Natural killer cell treated with Interleukin-12 subunit alpha and Interleukin-12 subunit beta and Interleukin-15 and Interleukin-18, amount 100 ng/mL, for 72 hours (primary cell): ENCODE measurements around the gene LSP1. TPM values are rescaled to one million over a fixed set of nuclear protein-coding genes. Genes with fewer than 3 reads are reported as not detected.

ENCODE experiments used
- ATAC-seq, 2 donors: fragments of 150-1000 bp; cut with Tn5 transposase in 1 of 2; sonication (Bioruptor Pico), chemical (Tn5 transposase) in 1 of 2; 2 replicates each; pipeline ENCODE4 v1.10.0; 2021
- DNase-seq: peaks from one replicate; pipeline ENCODE4 v3.0.0; 2022; ENCODE audit warnings: low spot score
- H3K27ac Mint-ChIP-seq, 2 donors: 1 replicate in 1 of 2; 2 replicates in 1 of 2; pipeline ENCODE4 v1.8.0; 2022; ENCODE audit warnings: mixed read lengths in 2 of 2, mild to moderate bottlenecking in 1 of 2, moderate library complexity in 1 of 2
- H3K27me3 Mint-ChIP-seq, 2 donors: 1 replicate in 1 of 2; 2 replicates in 1 of 2; pipeline ENCODE4 v1.8.0; 2022; ENCODE audit warnings: mixed read lengths in 2 of 2
- H3K36me3 Mint-ChIP-seq: one replicate; pipeline ENCODE4 v1.8.0; 2022; ENCODE audit warnings: mixed read lengths
- H3K4me1 Mint-ChIP-seq, 2 donors: 1 replicate in 1 of 2; 2 replicates in 1 of 2; pipeline ENCODE4 v1.8.0; 2022; ENCODE audit warnings: low read depth in 2 of 2, mixed read lengths in 2 of 2, mild to moderate bottlenecking in 1 of 2
- H3K4me3 Mint-ChIP-seq: one replicate; pipeline ENCODE4 v1.8.0; 2022; ENCODE audit warnings: mixed read lengths
- H3K9me3 Mint-ChIP-seq: 2 replicates; pipeline ENCODE4 v1.8.0; 2022; ENCODE audit warnings: mixed read lengths
- total RNA-seq, 2 donors: library from RNA; stranded (reverse); gene quantifications; one replicate each; pipeline ENCODE4 v1.2.3, GENCODE V29; 2022

Gene LSP1
- total RNA-seq, 2 donors from 2014 or later: 240 to 358 TPM

- Mint-ChIP-seq H3K9me3 (no peaks in the 10 kb centered on the region), H3K4me1 (peaks cover 0 to 5% of the 10 kb centered on the region in 2 donors), H3K36me3 (no peaks in the 10 kb centered on the region), H3K4me3 (no peak overlapping the region), H3K27ac (no peak overlapping the region), H3K27me3 (no peaks in the 10 kb centered on the region)
- ATAC-seq (peak; percentile 85 to 86), DNase-seq (peak; percentile 82)
These were observed 15.5 kb upstream of the LSP1 start for GRCh38 chr11:1837171-1838076.

DNA sequence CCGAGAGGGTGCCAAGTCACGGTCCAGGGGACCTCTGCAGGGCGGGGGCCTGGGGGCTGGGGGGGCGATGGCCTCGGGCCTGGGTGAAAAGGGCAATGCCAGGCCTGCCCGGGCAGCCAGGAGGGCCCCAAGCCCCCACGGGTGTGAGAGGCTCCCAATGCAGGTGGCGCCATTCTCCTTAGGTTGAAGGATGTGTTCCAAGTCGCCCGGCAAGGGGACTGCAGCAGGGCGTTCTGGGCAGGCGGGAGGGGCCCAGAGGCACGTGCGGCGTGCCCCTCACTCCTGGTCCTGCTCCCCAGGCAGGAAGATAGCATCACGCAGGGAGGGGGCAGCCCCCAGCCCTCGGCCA lies 14.8 kb upstream of the LSP1 start:
- H3K4me1 Mint-ChIP-seq: peaks cover 0 to 5% of the 10 kb centered on the region in 2 donors
- no peaks in the 10 kb centered on the region for H3K9me3 Mint-ChIP-seq
- no peak for DNase-seq
- no peaks in the 10 kb centered on the region for H3K27me3 Mint-ChIP-seq
- H3K36me3 Mint-ChIP-seq: no peaks in the 10 kb centered on the region
- no peak overlapping the region for H3K27ac Mint-ChIP-seq
- ATAC-seq: no peak
- no peak overlapping the region for H3K4me3 Mint-ChIP-seq

GRCh38 chr11:1838426-1839144 lies 14.3 kb upstream of the LSP1 start, which contains the start of gene TNNI2:
Gene TNNI2 (plus strand): TSS chr11:1838981. CDS start chr11:1839697, 716 bp downstream.
- ATAC-seq: no peak
- peak; percentile 44 for DNase-seq
- Mint-ChIP-seq H3K4me3 (no peak within 1 kb of the TSS), H3K4me1 (peaks cover 4 to 8% of the 10 kb centered on the region in 2 donors), H3K27ac (peak within 1 kb of the TSS in 1 of 2 donors; percentile 48), H3K27me3 (no peaks in the 10 kb centered on the region), H3K9me3 (no peaks in the 10 kb centered on the region), H3K36me3 (no peaks in the 10 kb centered on the region)

- ATAC-seq (no peak), DNase-seq (no peak)
- H3K36me3 Mint-ChIP-seq: no peaks in the 10 kb centered on the region
- peaks cover 9 to 15% of the 10 kb centered on the region in 2 donors for H3K4me1 Mint-ChIP-seq
- H3K9me3 Mint-ChIP-seq: no peaks in the 10 kb centered on the region
- H3K27me3 Mint-ChIP-seq: no peaks in the 10 kb centered on the region
- peak overlapping the region in 1 of 2 donors; percentile 48 for H3K27ac Mint-ChIP-seq
- no peak overlapping the region for H3K4me3 Mint-ChIP-seq
These were observed 13.5 kb upstream of the LSP1 start for GRCh38 chr11:1839204-1839923.

DNA sequence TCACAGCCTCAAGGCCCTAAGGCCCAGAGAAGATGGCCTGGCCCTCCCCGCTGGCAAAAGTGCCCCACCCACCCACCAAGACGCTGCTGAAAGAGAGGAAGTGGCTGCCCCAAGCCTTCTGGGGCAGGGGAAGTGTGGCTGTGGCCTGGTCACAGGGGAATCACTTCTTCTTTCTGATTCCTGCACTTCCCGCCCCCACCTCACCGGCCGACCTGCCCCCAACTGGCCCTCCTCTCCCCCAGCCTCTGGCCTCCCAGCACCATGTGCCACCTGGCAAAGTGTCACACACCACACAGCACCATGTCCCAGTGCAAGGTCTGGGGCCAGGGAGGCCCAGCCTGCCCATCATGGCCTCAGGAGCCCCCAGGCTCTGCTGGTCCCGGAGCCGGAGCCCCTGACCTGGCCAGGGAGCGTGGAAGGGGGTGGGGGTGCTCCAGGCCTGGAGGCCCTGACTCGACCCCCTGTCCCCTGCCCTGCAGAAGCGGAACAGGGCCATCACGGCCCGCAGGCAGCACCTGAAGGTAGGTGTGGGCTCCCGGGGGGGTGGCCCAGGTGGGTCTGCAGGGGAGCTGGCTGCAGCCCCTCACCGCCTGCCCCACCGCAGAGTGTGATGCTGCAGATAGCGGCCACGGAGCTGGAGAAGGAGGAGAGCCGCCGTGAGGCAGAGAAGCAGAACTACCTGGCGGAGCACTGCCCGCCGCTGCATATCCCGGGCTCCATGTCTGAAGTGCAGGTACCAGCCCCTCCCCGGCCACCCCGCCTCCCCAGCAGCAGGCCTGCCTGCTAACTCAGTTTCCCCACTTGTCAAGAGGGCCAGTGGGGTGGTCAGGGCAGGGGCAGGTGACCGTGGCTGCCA lies 12.7 kb upstream of the LSP1 start:
- DNase-seq (no peak), ATAC-seq (peak; percentile 49 to 50)
- Mint-ChIP-seq H3K9me3 (no peaks in the 10 kb centered on the region), H3K27me3 (peaks cover 0 to 6% of the 10 kb centered on the region in 2 donors), H3K4me3 (no peak overlapping the region), H3K27ac (peak overlapping the region in 1 of 2 donors; percentile 48), H3K36me3 (no peaks in the 10 kb centered on the region), H3K4me1 (peaks cover 17 to 21% of the 10 kb centered on the region in 2 donors)

DNA sequence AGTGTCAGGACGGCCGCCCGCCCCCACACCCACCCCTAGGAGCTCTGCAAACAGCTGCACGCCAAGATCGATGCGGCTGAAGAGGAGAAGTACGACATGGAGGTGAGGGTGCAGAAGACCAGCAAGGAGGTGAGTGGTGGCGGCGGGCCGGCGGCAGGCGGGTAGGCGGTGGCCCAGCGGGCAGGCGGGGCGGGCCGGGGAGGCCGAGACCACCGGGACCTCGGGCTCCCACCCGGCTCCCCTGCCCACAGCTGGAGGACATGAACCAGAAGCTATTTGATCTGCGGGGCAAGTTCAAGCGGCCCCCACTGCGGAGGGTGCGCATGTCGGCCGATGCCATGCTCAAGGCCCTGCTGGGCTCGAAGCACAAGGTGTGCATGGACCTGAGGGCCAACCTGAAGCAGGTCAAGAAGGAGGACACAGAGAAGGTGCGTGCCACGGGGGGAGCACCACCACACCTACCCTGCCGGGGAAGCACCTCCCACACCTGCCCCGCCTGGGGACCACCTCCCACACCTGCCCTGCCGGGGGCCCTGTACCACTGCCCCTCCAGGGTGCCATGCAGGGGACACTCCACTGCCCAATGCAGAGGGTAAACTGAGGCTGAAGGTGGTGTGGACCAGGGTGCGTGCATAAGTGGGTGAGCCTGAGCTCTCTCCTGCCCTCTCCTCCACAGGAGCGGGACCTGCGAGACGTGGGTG lies 12.0 kb upstream of the LSP1 start:
- Mint-ChIP-seq H3K27ac (no peak overlapping the region), H3K4me3 (no peak overlapping the region), H3K4me1 (peaks cover 22 to 24% of the 10 kb centered on the region in 2 donors), H3K27me3 (peaks cover 0 to 6% of the 10 kb centered on the region in 2 donors), H3K36me3 (no peaks in the 10 kb centered on the region), H3K9me3 (no peaks in the 10 kb centered on the region)
- ATAC-seq: no peak
- no peak for DNase-seq

- Mint-ChIP-seq H3K4me3 (no peak overlapping the region), H3K4me1 (peaks cover 22 to 24% of the 10 kb centered on the region in 2 donors), H3K9me3 (no peaks in the 10 kb centered on the region), H3K27me3 (peaks cover 0 to 6% of the 10 kb centered on the region in 2 donors), H3K36me3 (no peaks in the 10 kb centered on the region), H3K27ac (no peak overlapping the region)
- ATAC-seq (no peak), DNase-seq (no peak)
These were observed 11.3 kb upstream of the LSP1 start for GRCh38 chr11:1841511-1842148.

DNA sequence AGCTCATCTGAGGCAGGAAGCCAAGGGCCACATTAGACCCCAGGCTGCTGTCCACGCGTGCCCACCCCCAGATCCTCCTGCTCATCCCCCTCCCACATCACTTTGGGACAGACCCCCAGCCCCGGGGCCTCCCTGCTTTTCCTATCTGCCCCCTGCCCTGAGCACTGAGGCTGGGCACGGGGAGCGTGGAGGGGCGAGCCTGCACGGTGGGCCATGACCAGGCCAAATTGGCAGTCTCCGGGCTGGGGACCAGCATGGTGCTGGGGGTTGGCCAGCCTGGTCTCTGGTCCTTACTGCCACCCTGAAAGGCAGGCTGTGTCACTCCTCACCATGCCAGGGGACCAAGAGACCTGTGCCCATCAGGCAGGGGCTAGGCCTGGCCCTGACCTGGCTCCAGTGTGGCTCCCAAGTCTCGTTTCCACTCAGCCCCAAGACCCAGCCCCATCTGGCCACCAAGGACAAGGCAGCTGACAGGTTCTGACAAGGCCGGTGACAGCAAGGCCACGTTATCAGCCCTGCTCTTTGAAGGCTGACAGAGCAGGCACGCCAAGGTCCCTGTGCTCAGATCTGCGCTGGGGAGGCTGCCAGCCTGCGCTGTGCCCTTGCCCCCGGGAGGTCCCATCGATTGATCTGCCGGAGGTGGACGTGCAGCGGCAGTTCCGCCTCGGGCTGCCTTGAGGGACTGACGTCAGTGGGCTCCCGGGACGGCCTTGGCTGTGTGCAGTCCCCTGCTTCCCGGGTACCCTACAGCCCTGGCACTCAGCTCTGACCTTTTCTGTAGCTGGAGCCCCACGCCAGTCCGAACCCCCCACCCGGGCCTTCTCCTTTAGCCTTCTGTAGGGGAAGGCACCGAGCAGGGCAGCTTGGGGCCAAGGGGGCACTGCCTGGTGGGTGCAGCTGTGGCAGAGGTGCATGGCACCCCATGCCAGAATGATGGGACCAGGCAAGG lies 10.5 kb upstream of the LSP1 start:
- H3K27ac Mint-ChIP-seq: peak overlapping the region in 1 of 2 donors; percentile 83

GRCh38 chr11:1843098-1843473 lies 9.8 kb upstream of the LSP1 start:
- peaks cover 24 to 32% of the 10 kb centered on the region in 2 donors for H3K4me1 Mint-ChIP-seq
- ATAC-seq: no peak
- H3K27me3 Mint-ChIP-seq: peaks cover 0 to 6% of the 10 kb centered on the region in 2 donors
- no peak for DNase-seq
- peak overlapping the region; percentile 56 for H3K4me3 Mint-ChIP-seq
- H3K36me3 Mint-ChIP-seq: no peaks in the 10 kb centered on the region
- peak overlapping the region; percentile 82 to 83 for H3K27ac Mint-ChIP-seq
- no peaks in the 10 kb centered on the region for H3K9me3 Mint-ChIP-seq

More for the DNA sequence above, 10.5 kb upstream of the LSP1 start:
- DNase-seq (no peak), ATAC-seq (no peak)
- Mint-ChIP-seq H3K9me3 (no peaks in the 10 kb centered on the region), H3K4me3 (no peak overlapping the region), H3K36me3 (no peaks in the 10 kb centered on the region), H3K27me3 (peaks cover 0 to 6% of the 10 kb centered on the region in 2 donors), H3K4me1 (peaks cover 24 to 25% of the 10 kb centered on the region in 2 donors)

DNA sequence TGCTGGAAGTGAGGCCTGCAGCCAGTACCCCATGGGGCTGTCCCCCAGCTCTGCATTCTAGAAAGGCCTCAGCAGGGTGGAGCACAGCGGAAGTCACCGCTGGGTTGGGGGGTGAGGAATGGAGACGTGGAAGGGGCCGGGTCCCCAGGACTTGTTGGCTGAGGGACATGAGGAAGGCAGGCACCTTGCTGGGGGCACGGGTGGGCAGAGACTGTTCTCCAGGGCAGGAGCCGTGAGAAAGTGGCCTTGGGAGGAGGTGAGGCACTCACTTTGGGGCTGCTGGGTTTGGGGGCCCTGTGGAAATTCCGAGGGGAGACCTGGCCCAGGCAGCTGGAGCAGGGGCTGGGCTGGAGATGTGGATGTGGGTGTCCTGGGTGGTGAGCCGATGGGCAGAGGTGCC lies 9.1 kb upstream of the LSP1 start:
- peaks cover 25 to 34% of the 10 kb centered on the region in 2 donors for H3K4me1 Mint-ChIP-seq
- no peak for DNase-seq
- H3K27ac Mint-ChIP-seq: peak overlapping the region; percentile 82 to 83
- peaks cover 0 to 6% of the 10 kb centered on the region in 2 donors for H3K27me3 Mint-ChIP-seq
- ATAC-seq: no peak
- peak overlapping the region; percentile 56 for H3K4me3 Mint-ChIP-seq
- no peaks in the 10 kb centered on the region for H3K36me3 Mint-ChIP-seq
- no peaks in the 10 kb centered on the region for H3K9me3 Mint-ChIP-seq
